Measurements from ENCODE around the gene DMBX1. TPM values are rescaled to one million over a fixed set of nuclear protein-coding genes. Genes with fewer than 3 reads are reported as not detected.
A peak's percentile ranks its signal among the peaks of the same experiment; 100 is the strongest.

Gene DMBX1
- total and polyA plus RNA-seq, 2 of the 13 experiments (the other 11 are each of a cell fraction or from before 2014, with no cell fraction given), result not detected

GRCh38 chr1:46466477-46467182, 23.0 kb upstream of the DMBX1 start (continued):
- TF ChIP-seq RERE (CRISPR knock-in tag; IDR thresholded peaks at IDR 0.05; ENCODE audit: low read depth) (no peak), RAD21 (CRISPR knock-in tag; IDR thresholded peaks at IDR 0.05) (no peak), RARA (CRISPR knock-in tag; IDR thresholded peaks at IDR 0.05) (no peak), KLF16 (CRISPR knock-in tag; IDR thresholded peaks at IDR 0.05) (no peak), GMEB1 (CRISPR knock-in tag; IDR thresholded peaks at IDR 0.05; ENCODE audit: borderline replicate concordance) (no peak), REPIN1 (CRISPR knock-in tag; IDR thresholded peaks at IDR 0.05; ENCODE audit: borderline replicate concordance, low read depth) (no peak), TCF7 (IDR thresholded peaks at IDR 0.05; ENCODE audit: low read depth) (peak; percentile 71; the same call in 1 of the 2 replicates), KDM5B (CRISPR knock-in tag; IDR thresholded peaks at IDR 0.05; ENCODE audit: borderline replicate concordance) (no peak), DBP (CRISPR knock-in tag; IDR thresholded peaks at IDR 0.05; ENCODE audit: not compliant biosample characterization) (no peak), POLR2A (IDR thresholded peaks at IDR 0.05; ENCODE audit: insufficient read depth in 1 of 2, low read depth in 2 of 2, low read length in 2 of 2) (no peak), NR3C1 (CRISPR knock-in tag; IDR thresholded peaks at IDR 0.05) (no peak), ZFAT (CRISPR knock-in tag; conservative IDR thresholded peaks at IDR 0.05) (no peak), ZNF264 (CRISPR knock-in tag; IDR thresholded peaks at IDR 0.05) (no peak), HBP1 (CRISPR knock-in tag; IDR thresholded peaks at IDR 0.05; ENCODE audit: low read depth) (no peak), ZNF335 (CRISPR knock-in tag; IDR thresholded peaks at IDR 0.05) (no peak), BORCS8-MEF2B (CRISPR knock-in tag; IDR thresholded peaks at IDR 0.05) (no peak), ZBTB8A (CRISPR knock-in tag; IDR thresholded peaks at IDR 0.05; ENCODE audit: borderline replicate concordance, low read depth) (no peak), PCBP2 (optimal IDR thresholded peaks at IDR 0.05; ENCODE audit: low read depth, low read length, poor library complexity, severe bottlenecking) (no peak), ZBTB20 (CRISPR knock-in tag; IDR thresholded peaks at IDR 0.05; ENCODE audit: borderline replicate concordance, low read depth) (no peak), ZNF784 (CRISPR knock-in tag; IDR thresholded peaks at IDR 0.05; ENCODE audit: borderline replicate concordance) (no peak)
